Stimulated activated naive CD8-positive, alpha-beta T cell treated with anti-CD3 and anti-CD28 coated beads, Interleukin-15, Interleukin-2, amounts not matched to agents 100 ng/mL and 50 ng/mL, for 24 hours (primary cell): ENCODE results near the gene RSPH3.
"Not testable (repeated sequence)": the region's sequence is repeated elsewhere in the genome, so short reads cannot be mapped to it uniquely, and the experiment has no call there.

Experiments used
- H3K27ac Mint-ChIP-seq: one replicate; pipeline ENCODE4 v1.8.0; 2021; ENCODE audit warnings: mild to moderate bottlenecking, mixed read lengths
- H3K27me3 Mint-ChIP-seq: one replicate; pipeline ENCODE4 v1.8.0; 2021; ENCODE audit warnings: mixed read lengths
- H3K36me3 Mint-ChIP-seq: one replicate; pipeline ENCODE4 v1.8.0; 2021; ENCODE audit warnings: low read depth, mixed read lengths
- H3K4me1 Mint-ChIP-seq: one replicate; pipeline ENCODE4 v1.8.0; 2021; ENCODE audit warnings: low read depth, mixed read lengths
- H3K4me3 Mint-ChIP-seq: one replicate; pipeline ENCODE4 v1.8.0; 2021; ENCODE audit warnings: mild to moderate bottlenecking, mixed read lengths
- H3K9me3 Mint-ChIP-seq: one replicate; pipeline ENCODE4 v1.8.0; 2021; ENCODE audit warnings: mixed read lengths

Gene RSPH3

GRCh38 chr6:159036673-159037072, 36.7 kb upstream of the RSPH3 start:
- peaks cover 78% of the 10 kb centered on the region for H3K4me1 Mint-ChIP-seq
- H3K27ac Mint-ChIP-seq = peak overlapping the region; percentile 67
- no peaks in the 10 kb centered on the region for H3K27me3 Mint-ChIP-seq
- no peaks in the 10 kb centered on the region for H3K9me3 Mint-ChIP-seq
- peak overlapping the region; percentile 43 for H3K4me3 Mint-ChIP-seq
- peaks cover 70% of the 10 kb centered on the region for H3K36me3 Mint-ChIP-seq

DNA sequence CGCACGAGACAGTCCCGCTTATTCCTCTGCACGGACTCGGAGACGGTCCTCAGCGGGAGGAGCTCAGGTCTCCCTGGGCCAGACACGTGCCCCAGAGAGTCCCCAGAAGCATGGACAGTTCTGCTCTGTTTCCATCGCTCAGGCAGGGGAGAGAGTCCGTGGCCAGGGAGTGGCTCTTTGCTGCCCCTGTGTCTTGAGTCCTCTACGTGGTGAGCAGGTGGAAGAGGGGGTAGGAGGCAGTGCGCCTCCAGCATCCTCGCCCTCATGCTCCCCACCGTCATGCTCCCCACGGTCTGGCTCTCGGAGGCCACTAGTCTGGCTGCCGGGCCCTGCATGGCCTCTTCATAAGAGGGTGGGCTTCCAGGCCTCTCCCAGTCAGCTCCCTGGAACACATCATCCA, 35.9 kb upstream of the RSPH3 start:
- H3K36me3 Mint-ChIP-seq = peaks cover 62% of the 10 kb centered on the region
- peaks cover 70% of the 10 kb centered on the region for H3K4me1 Mint-ChIP-seq
- no peaks in the 10 kb centered on the region for H3K27me3 Mint-ChIP-seq
- peak overlapping the region; percentile 63 for H3K27ac Mint-ChIP-seq
- peak overlapping the region; percentile 58 for H3K4me3 Mint-ChIP-seq
- no peaks in the 10 kb centered on the region for H3K9me3 Mint-ChIP-seq

- Mint-ChIP-seq H3K27me3 (no peaks in the 10 kb centered on the region), H3K4me3 (no peak overlapping the region), H3K27ac (peak overlapping the region; percentile 21), H3K9me3 (no peaks in the 10 kb centered on the region), H3K36me3 (peaks cover 38% of the 10 kb centered on the region), H3K4me1 (peaks cover 46% of the 10 kb centered on the region)
Measured at GRCh38 chr6:159033160-159034049, 33.4 kb upstream of the RSPH3 start.

GRCh38 chr6:159031846-159032245, 31.8 kb upstream of the RSPH3 start:
- peaks cover 30% of the 10 kb centered on the region for H3K36me3 Mint-ChIP-seq
- H3K9me3 Mint-ChIP-seq = no peaks in the 10 kb centered on the region

DNA sequence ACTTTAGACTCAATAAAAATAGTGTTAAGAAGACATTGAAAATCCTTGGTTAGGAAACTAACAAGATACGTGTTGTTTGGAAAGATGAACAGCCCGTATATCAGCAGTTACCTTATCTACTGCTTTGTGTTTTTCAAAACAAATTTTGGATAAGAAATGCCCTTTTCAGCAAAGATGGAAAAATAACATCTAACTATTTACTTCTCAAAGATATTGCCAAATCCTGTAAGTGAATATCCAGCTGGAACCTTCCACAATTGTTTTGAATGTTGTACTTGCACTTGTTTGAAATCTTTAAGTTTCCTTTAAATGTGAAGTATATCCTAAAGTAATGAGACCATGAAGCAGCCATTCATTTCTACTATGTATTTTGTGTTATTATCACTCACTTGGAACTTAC, 30.2 kb upstream of the RSPH3 start:
- Mint-ChIP-seq H3K4me1 (peaks cover 16% of the 10 kb centered on the region), H3K4me3 (no peak overlapping the region), H3K9me3 (peaks cover 9% of the 10 kb centered on the region), H3K36me3 (peaks cover 21% of the 10 kb centered on the region), H3K27ac (no peak overlapping the region), H3K27me3 (no peaks in the 10 kb centered on the region)

More at GRCh38 chr6:159031846-159032245, 31.8 kb upstream of the RSPH3 start:
- Mint-ChIP-seq H3K27ac (no peak overlapping the region), H3K4me3 (no peak overlapping the region), H3K4me1 (peaks cover 33% of the 10 kb centered on the region), H3K27me3 (no peaks in the 10 kb centered on the region)

DNA sequence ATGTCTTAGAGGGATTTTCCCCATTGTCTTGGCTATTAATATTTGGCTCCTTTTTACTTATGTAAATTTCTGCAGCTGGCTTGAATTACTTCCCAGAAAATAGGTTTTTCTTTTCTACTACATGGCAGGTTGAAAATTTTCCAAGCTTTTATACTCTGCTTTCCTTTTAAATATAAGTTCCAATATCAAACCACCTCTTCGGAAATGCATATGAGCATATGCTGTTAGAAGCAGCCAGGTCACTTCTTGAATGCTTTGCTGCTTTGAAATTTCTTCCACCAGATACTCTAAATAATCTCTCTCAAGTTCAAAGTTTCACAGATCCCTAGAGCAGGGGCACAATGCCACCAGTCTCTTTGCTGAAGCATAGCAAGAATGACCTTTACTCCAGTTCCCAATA, 25.2 kb upstream of the RSPH3 start:
- not testable (repeated sequence) for H3K27ac Mint-ChIP-seq, H3K4me3 Mint-ChIP-seq
- peaks cover 25% of the 10 kb centered on the region for H3K9me3 Mint-ChIP-seq

GRCh38 chr6:159023893-159024292, 23.9 kb upstream of the RSPH3 start:
- H3K36me3 Mint-ChIP-seq = peaks cover 47% of the 10 kb centered on the region
- H3K27me3 Mint-ChIP-seq = no peaks in the 10 kb centered on the region
- H3K4me3 Mint-ChIP-seq = no peak overlapping the region
- peaks cover 25% of the 10 kb centered on the region for H3K9me3 Mint-ChIP-seq
- peaks cover 41% of the 10 kb centered on the region for H3K4me1 Mint-ChIP-seq
- peak overlapping the region; percentile 86 for H3K27ac Mint-ChIP-seq

More for the DNA sequence above, 25.2 kb upstream of the RSPH3 start:
- H3K27me3 Mint-ChIP-seq = not testable (repeated sequence)
- Mint-ChIP-seq H3K4me1 (peaks cover 28% of the 10 kb centered on the region), H3K36me3 (peaks cover 47% of the 10 kb centered on the region)

DNA sequence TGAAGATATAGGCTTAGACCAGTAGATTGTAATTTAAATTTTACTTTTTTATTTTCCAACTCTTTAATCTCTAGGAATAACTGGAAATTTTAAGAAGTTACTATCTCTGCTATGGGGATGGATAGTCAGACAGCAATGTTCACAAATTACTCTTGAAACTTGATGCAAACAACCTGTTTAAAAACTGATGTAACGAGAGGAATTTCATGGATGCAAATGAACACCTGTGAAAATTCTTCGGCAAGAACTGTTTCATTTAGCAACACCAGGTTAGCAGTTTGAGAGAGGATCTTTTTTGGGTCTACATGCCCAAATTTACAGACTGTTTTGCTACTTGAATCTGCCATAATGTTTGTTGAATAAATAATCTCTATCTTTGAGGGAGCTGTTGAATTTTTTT, 20.0 kb upstream of the RSPH3 start:
- Mint-ChIP-seq H3K9me3 (peaks cover 15% of the 10 kb centered on the region), H3K4me3 (no peak overlapping the region), H3K27me3 (no peaks in the 10 kb centered on the region), H3K27ac (peak overlapping the region; percentile 97), H3K4me1 (peaks cover 72% of the 10 kb centered on the region), H3K36me3 (peaks cover 35% of the 10 kb centered on the region)

GRCh38 chr6:159017757-159018559, 18.0 kb upstream of the RSPH3 start:
- H3K27ac Mint-ChIP-seq = peak overlapping the region; percentile 97
- H3K4me1 Mint-ChIP-seq = peaks cover 76% of the 10 kb centered on the region
- no peaks in the 10 kb centered on the region for H3K27me3 Mint-ChIP-seq
- H3K4me3 Mint-ChIP-seq = peak overlapping the region; percentile 50
- H3K36me3 Mint-ChIP-seq = peaks cover 17% of the 10 kb centered on the region
- H3K9me3 Mint-ChIP-seq = no peaks in the 10 kb centered on the region

DNA sequence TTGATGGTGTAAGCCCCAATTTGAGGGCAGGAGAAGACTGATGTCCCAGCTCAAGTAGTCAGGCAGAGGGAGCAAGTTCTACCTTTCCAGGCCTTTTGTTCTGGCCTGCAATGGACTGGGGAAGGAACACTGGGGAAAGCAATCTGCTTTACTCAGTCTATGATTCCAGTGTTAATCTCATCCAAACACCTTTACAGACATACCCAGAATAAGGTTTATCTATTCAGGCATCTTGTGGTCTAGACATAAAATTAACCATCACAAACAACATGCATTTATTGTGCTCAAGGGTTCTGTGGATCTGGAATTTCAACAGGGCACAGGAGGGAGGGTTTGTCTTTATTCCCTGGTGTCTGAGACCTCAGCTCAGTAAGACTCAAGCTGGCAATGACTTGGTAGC, 14.4 kb upstream of the RSPH3 start:
- Mint-ChIP-seq H3K4me3 (no peak overlapping the region), H3K27ac (no peak overlapping the region), H3K9me3 (no peaks in the 10 kb centered on the region), H3K27me3 (no peaks in the 10 kb centered on the region), H3K36me3 (peaks cover 10% of the 10 kb centered on the region), H3K4me1 (peaks cover 82% of the 10 kb centered on the region)

DNA sequence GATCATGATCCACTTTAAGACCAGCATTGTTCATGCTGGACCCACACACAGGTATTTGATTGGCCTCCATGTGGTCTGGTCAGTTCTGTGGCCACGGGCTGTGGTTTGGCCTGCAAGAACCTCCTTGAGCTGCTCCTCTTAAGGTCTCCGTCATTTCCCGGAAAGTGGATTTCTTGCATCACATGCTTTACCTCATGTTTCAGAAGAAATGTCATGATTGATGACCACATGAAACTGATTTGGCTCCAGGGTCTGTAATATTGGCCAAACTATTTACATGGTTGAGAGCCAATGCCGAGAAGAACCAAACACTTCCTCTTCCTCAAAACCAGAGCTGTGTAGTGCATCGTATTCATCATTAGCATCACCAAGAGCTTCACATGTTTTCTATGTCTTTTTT, 13.2 kb upstream of the RSPH3 start:
- peaks cover 5% of the 10 kb centered on the region for H3K36me3 Mint-ChIP-seq
- no peaks in the 10 kb centered on the region for H3K27me3 Mint-ChIP-seq
- peaks cover 76% of the 10 kb centered on the region for H3K4me1 Mint-ChIP-seq
- no peak overlapping the region for H3K4me3 Mint-ChIP-seq
- H3K27ac Mint-ChIP-seq = no peak overlapping the region
- no peaks in the 10 kb centered on the region for H3K9me3 Mint-ChIP-seq

DNA sequence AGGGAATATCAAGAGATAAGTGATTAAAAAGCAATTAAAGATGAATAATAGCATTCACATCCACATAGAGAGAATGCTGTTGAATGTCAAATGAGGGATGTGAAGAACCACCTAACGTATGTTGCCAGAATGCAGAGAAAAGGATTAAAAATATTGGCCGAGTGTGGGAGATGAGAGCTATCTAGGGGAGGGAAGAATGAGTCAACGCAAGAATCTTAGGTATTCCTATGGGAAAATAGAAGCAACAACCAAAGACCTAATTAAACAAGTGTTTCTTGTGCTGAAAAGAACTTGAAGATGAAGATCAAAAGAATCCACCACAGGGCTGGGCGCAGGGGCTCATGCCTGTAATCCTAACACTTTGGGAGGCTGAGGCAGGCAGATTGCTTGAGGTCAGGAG, 12.2 kb upstream of the RSPH3 start:
- peaks cover 66% of the 10 kb centered on the region for H3K4me1 Mint-ChIP-seq
- no peaks in the 10 kb centered on the region for H3K27me3 Mint-ChIP-seq
- peaks cover 5% of the 10 kb centered on the region for H3K36me3 Mint-ChIP-seq
- H3K4me3 Mint-ChIP-seq = no peak overlapping the region
- no peak overlapping the region for H3K27ac Mint-ChIP-seq
- no peaks in the 10 kb centered on the region for H3K9me3 Mint-ChIP-seq

DNA sequence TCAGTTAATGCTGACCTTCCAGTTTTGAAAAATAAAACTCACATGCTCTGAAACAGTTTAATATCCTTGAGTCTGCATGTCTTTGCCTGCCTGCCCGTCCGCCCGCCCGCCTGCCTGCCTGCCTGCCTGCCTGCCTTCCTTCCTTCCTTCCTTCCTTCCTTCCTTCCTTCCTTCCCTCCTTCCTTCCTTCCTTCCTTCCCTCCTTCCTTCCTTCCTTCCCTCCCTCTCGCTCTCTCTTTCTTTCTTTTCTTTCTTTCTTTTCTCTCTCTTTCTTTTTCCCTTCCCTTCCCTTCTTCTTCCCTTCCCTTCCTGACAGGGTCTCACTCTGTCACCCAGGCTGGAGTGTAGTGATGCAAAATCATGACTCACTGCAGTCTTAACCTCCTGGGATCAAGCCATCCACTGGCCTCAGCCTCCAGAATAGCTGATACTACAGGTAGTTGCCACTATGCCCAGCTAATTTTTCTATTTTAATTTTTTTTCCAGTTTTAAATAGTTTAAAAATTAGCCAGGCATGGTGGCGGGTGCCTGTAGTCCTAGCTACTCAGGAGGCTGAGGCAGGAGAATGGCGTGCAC, 10.1 kb upstream of the RSPH3 start:
- not testable (repeated sequence) for H3K9me3 Mint-ChIP-seq, H3K36me3 Mint-ChIP-seq, H3K4me3 Mint-ChIP-seq, H3K27me3 Mint-ChIP-seq
- peak overlapping the region; percentile 64 for H3K27ac Mint-ChIP-seq
- H3K4me1 Mint-ChIP-seq = peaks cover 53% of the 10 kb centered on the region

GRCh38 chr6:159008656-159009288, 8.8 kb upstream of the RSPH3 start:
- Mint-ChIP-seq H3K9me3 (no peaks in the 10 kb centered on the region), H3K36me3 (peaks cover 5% of the 10 kb centered on the region), H3K4me1 (peaks cover 40% of the 10 kb centered on the region), H3K4me3 (peak overlapping the region; percentile 24), H3K27me3 (no peaks in the 10 kb centered on the region), H3K27ac (peak overlapping the region; percentile 40)
